K562 (cell line): ENCODE measurements around the gene RPN1. TPM values are rescaled to one million over a fixed set of nuclear protein-coding genes. Genes with fewer than 3 reads are reported as not detected.
A peak's percentile ranks its signal among the peaks of the same experiment; 100 is the strongest.
"Not testable (repeated sequence)": the region's sequence is repeated elsewhere in the genome, so short reads cannot be mapped to it uniquely, and the experiment has no call there.

ENCODE experiments used
- ATAC-seq: fragments of 200-7000 bp; cut with Tn5 transposase; 3 replicates; pipeline ENCODE4 v1.9.1; 2020; ENCODE audit warnings: moderate library complexity
- BruUV-seq: library from RNA; stranded (reverse); fragments of 400-500 nt; replicated peaks from 2 replicates; lab custom pipeline; 2021; lab: Mats Ljungman, UMichigan
- CTCF ChIA-PET: fragments of 300-600 bp; formaldehyde crosslinking; extraction: SDS; loops from one replicate; lab custom pipeline; 2021; ENCODE audit warnings: low intra/inter-chr PET ratio; lab: Yijun Ruan, JAX
- POLR2A ChIA-PET: fragments of 300-600, 350-650 bp; sonication (Branson Sonifier 250); formaldehyde crosslinking; extraction: SDS; loops from one replicate; lab custom pipeline; 2021; ENCODE audit warnings: antibody characterized with exemption, inconsistent platforms; lab: Yijun Ruan, JAX
- DNase-seq, 4 experiments: peaks; one replicate each; pipeline versions ENCODE4 v3.0.0 to v3.0.0-alpha.2; 2011 to 2018; ENCODE audit warnings: low spot score in 3 of 4, mixed read lengths in 3 of 4; ENCODE audit errors: extremely low read depth in 1 of 4
- FAIRE-seq: peaks from 2 replicates; lab custom pipeline; 2011; peaks lifted over from hg19 to GRCh38; lab: Jason Lieb, UNC
- H2AFZ ChIP-seq: 2 replicates; pipeline ENCODE4 v1.6.0; 2011; ENCODE audit warnings: low read depth, low read length, control low read depth, inconsistent platforms
- H3K27ac ChIP-seq: fragments of 200-600 bp; 3 replicates; pipeline ENCODE4 v1.8.0; 2011; ENCODE audit warnings: low read depth, mild to moderate bottlenecking, control low read depth, inconsistent platforms, low read length, moderate library complexity, mixed read lengths; ENCODE audit errors: extremely low read depth
- H3K27me3 ChIP-seq, 2 experiments: fragments of 300-600 bp in 1 of 2; 2 replicates in 1 of 2; 3 replicates in 1 of 2; pipeline versions ENCODE4 v1.6.0 to v1.8.0; 2011; ENCODE audit warnings: inconsistent platforms in 2 of 2, low read length in 2 of 2, mild to moderate bottlenecking in 1 of 2, mixed read lengths in 1 of 2, moderate library complexity in 1 of 2; ENCODE audit not compliant: control insufficient read depth in 2 of 2, insufficient read depth in 2 of 2
- H3K36me3 ChIP-seq: fragments of 300-600 bp; 3 replicates; pipeline ENCODE4 v1.8.0; 2011; ENCODE audit warnings: mild to moderate bottlenecking, low read length, inconsistent platforms; ENCODE audit not compliant: control insufficient read depth, insufficient read depth
- H3K4me1 ChIP-seq, 2 experiments: fragments of 200-600 bp in 1 of 2; replicated peaks in 1 of 2; 2 replicates in 1 of 2; 3 replicates in 1 of 2; pipeline versions ENCODE4 v1.5.1 to v1.8.0; 2011; ENCODE audit warnings: inconsistent platforms in 2 of 2, low read length in 2 of 2, mild to moderate bottlenecking in 1 of 2, mixed read lengths in 1 of 2, moderate library complexity in 1 of 2; ENCODE audit not compliant: control insufficient read depth in 2 of 2, insufficient read depth in 2 of 2
- H3K4me2 ChIP-seq: 2 replicates; pipeline ENCODE4 v1.6.1; 2011; ENCODE audit warnings: low read length, control low read depth, inconsistent platforms, mixed read lengths; ENCODE audit not compliant: insufficient read depth
- H3K4me3 ChIP-seq: fragments of 200-600 bp; sonication (generic), shearing (Covaris generic); 2 replicates; pipeline ENCODE4 v1.5.1; 2016; ENCODE audit warnings: control low read depth, inconsistent platforms
- H3K79me2 ChIP-seq: fragments of 200-600 bp; 3 replicates; pipeline ENCODE4 v1.8.0; 2011; ENCODE audit warnings: low read length, inconsistent platforms; ENCODE audit not compliant: control insufficient read depth, insufficient read depth
- H3K9ac ChIP-seq, 2 experiments: 2 replicates each; pipeline versions ENCODE4 v1.6.0 to v1.6.1; 2011; ENCODE audit warnings: low read depth in 2 of 2, low read length in 2 of 2, control low read depth in 1 of 2, inconsistent platforms in 1 of 2, mild to moderate bottlenecking in 1 of 2, mixed read lengths in 1 of 2; ENCODE audit not compliant: insufficient read depth in 1 of 2
- H3K9me1 ChIP-seq: one replicate; pipeline ENCODE4 v1.6.0; 2011; ENCODE audit warnings: inconsistent platforms, mild to moderate bottlenecking, low read length, moderate library complexity; ENCODE audit not compliant: control insufficient read depth, insufficient read depth
- H3K9me3 ChIP-seq: replicated peaks from 2 replicates; pipeline ENCODE4 v1.5.1; 2011; ENCODE audit warnings: low read depth, low read length, inconsistent platforms; ENCODE audit not compliant: control insufficient read depth, insufficient read depth
- H4K20me1 ChIP-seq: replicated peaks from 2 replicates; pipeline ENCODE4 v1.6.1; 2011; ENCODE audit warnings: low read length, inconsistent platforms, mixed read lengths; ENCODE audit not compliant: control insufficient read depth, insufficient read depth
- NFYB ChIP-seq: IDR thresholded peaks from 2 replicates; pipeline ENCODE4 v1.6.1; 2011; ENCODE audit warnings: mild to moderate bottlenecking, moderate library complexity; ENCODE audit not compliant: insufficient read length; ENCODE audit errors: extremely low read depth
- WGBS: fragments of 100-300 bp; shearing (Covaris generic); methylation state at CpG from one replicate; pipeline ENCODE4 v1.1.6; 2016; ENCODE audit warnings: low coverage, mixed read lengths; ENCODE audit not compliant: insufficient coverage; ENCODE audit errors: missing lambda C conversion rate; 5-methylcytosine and 5-hydroxymethylcytosine counted together
- in situ Hi-C: fragments of 300-500 bp; cut with MboI; formaldehyde crosslinking; loops from 4 replicates; pipeline ENCODE4 v1.15.0; 2018; ENCODE audit warnings: inconsistent platforms, mixed read lengths
- intact Hi-C: fragments of 100-400 bp; cut with micrococcal nuclease; formaldehyde crosslinking; loops from 2 replicates; pipeline ENCODE4 v1.14.2; 2022
- polyA plus RNA-seq, 8 experiments: library from polyadenylated mRNA; depleted of rRNA in 4 of 8; stranded (reverse) in 5 of 8; unstranded in 3 of 8; fragments of >200 nt; fragmentation: Nextera tagmentation in 2 of 8; fragmentation: Illumina TruSeq in 1 of 8; extraction: Ambion mirVana in 2 of 8; extraction: Trizol in 1 of 8; gene quantifications; 2 replicates each; pipeline versions ENCODE4 v1.2.1 to v1.2.3, GENCODE V29; 2011 to 2014; ENCODE audit warnings: inconsistent platforms in 1 of 8, missing spikeins in 1 of 8
- total RNA-seq, 7 experiments: library from RNA; depleted of rRNA in 6 of 7; stranded (reverse); fragments of >200 nt in 6 of 7; fragmentation: Illumina TruSeq in 2 of 7; extraction: Trizol in 2 of 7; gene quantifications; 2 replicates each; pipeline versions ENCODE4 v1.2.1 to v1.2.3, GENCODE V29; 2011 to 2021; ENCODE audit warnings: low replicate concordance in 1 of 7
- TF ChIP-seq, protein P1 (sequence below): sonication (generic); formaldehyde crosslinking; IDR thresholded peaks from 2 replicates; pipeline ENCODE4 v1.8.1; 2023; ENCODE audit warnings: mild to moderate bottlenecking, missing genetic modification reagents

RPN1 gene
- total and polyA plus RNA-seq, 9 of the 15 experiments (the other 6 are each of a cell fraction or from before 2014, with no cell fraction given): 39.5 to 300 (median 148) TPM

DNA sequence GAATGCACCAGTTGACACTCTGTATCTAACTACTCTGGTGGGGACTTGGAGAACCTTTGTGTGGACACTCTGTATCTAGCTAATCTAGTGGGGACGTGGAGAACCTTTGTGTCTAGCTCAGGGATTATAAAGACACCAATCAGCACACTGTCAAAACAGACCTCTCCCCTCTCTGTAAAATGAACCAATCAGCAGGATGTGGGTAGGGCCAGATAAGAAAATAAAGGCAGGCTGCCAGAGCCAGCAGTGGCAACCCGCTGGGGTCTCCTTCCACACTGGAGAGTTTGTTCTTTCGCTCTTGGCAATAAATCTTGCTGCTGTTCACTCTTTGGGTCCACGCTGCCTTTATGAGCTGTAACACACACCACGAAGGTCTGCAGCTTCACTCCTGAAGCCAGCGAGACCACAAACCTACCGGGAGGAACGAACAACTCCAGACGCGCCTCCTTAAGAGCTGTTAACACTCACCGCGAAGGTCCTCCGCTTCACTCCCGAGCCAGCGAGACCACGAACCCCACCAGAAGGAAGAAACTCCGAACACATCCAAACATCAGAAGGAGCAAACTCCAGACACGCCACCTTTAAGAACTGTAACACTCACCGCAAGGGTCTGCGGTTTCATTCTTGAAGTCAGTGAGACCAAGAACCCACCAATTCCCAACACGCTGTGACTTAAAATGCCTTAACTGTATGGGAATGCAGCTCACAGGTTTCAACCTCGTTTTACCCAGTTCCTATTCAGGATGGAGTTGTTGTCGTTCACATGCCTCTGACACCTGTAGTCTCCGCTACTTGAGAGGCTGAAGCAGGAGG is 3.6 kb upstream of the RPN1 start:
- H3K27me3 ChIP-seq, FAIRE-seq, H3K4me2 ChIP-seq, H3K36me3 ChIP-seq, BruUV-seq, CTCF ChIA-PET, H3K9me1 ChIP-seq, H2AFZ ChIP-seq, H3K9me3 ChIP-seq, H3K9ac ChIP-seq, in situ Hi-C loops, H3K27ac ChIP-seq, H3K4me3 ChIP-seq, intact Hi-C loops, H3K4me1 ChIP-seq, H4K20me1 ChIP-seq, POLR2A ChIA-PET, DNase-seq, ATAC-seq: not testable (repeated sequence)
- WGBS: 74% methylated on average over 15 of the region's 24 CpGs
- peak; percentile 72 for TF ChIP-seq NFYB
- H3K79me2 ChIP-seq: peaks cover 16% of the 10 kb centered on the region

DNA sequence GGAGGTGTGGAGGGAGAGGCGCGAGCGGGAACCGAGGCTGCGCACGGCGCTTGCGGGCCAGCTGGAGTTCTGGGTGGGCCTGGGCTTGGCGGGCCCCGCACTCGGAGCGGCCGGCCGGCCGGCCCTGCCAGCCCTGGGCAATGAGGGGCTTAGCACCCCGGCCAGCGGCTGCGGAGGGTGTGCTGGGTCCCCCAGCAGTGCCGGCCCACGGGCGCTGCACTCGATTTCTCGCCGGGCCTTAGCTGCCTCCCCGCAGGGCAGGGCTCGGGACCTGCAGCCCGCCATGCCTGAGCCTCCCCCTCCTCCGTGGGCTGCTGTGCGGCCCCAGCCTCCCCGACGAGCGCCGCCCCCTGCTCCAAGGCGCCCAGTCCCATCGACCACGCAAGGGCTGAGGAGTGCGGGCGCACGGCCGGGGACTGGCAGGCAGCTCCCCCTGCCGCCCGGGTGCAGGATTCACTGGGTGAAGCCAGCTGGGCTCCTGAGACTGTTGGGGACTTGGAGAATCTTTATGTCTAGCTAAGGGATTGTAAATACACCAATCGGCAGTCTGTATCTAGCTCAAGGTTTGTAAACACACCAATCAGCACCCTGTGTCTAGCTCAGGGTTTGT is 2.9 kb upstream of the RPN1 start:
- DNase-seq, H3K9me1 ChIP-seq, H3K4me3 ChIP-seq, H3K9ac ChIP-seq, ATAC-seq, H3K36me3 ChIP-seq: not testable (repeated sequence)
- TF ChIP-seq, protein P1, sequence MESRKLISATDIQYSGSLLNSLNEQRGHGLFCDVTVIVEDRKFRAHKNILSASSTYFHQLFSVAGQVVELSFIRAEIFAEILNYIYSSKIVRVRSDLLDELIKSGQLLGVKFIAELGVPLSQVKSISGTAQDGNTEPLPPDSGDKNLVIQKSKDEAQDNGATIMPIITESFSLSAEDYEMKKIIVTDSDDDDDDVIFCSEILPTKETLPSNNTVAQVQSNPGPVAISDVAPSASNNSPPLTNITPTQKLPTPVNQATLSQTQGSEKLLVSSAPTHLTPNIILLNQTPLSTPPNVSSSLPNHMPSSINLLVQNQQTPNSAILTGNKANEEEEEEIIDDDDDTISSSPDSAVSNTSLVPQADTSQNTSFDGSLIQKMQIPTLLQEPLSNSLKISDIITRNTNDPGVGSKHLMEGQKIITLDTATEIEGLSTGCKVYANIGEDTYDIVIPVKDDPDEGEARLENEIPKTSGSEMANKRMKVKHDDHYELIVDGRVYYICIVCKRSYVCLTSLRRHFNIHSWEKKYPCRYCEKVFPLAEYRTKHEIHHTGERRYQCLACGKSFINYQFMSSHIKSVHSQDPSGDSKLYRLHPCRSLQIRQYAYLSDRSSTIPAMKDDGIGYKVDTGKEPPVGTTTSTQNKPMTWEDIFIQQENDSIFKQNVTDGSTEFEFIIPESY: 0 out of 2 replicates have a peak, but pooled peaks have one; percentile 24
- TF ChIP-seq, all 486 proteins: peak for 1; not testable (repeated sequence) for 485
- H4K20me1 ChIP-seq: 0 out of 2 replicates have a peak, but pooled peaks cover 15% of the 10 kb centered on the region
- in situ Hi-C loops, BruUV-seq, H2AFZ ChIP-seq, H3K27me3 ChIP-seq, H3K4me1 ChIP-seq, CTCF ChIA-PET, FAIRE-seq, H3K9me3 ChIP-seq, POLR2A ChIA-PET, H3K4me2 ChIP-seq, intact Hi-C loops, H3K27ac ChIP-seq: not testable (repeated sequence)
- WGBS: 91% methylated on average over 11 of the region's 43 CpGs
- peaks cover 23% of the 10 kb centered on the region for H3K79me2 ChIP-seq
